Psoas muscle (tissue), 8 donors: ENCODE data around the gene BICRAL. TPM values are rescaled to one million over a fixed set of nuclear protein-coding genes. Genes with fewer than 3 reads are reported as not detected.
A peak's percentile ranks its signal among the peaks of the same experiment; 100 is the strongest.

Experiments used
- ATAC-seq, 4 donors: fragments of 200-7000 bp; cut with Tn5 transposase; one replicate each; pipeline ENCODE4 v1.9.1; 2020; ENCODE audit warnings: moderate library complexity in 3 of 4, mild to moderate bottlenecking in 2 of 4
- DNase-seq, 2 donors: peaks; one replicate each; pipeline ENCODE4 v3.0.0-alpha.2; 2020
- H3K27ac ChIP-seq: fragments of 200-600 bp; one replicate; pipeline ENCODE4 v1.8.0; 2022
- H3K27me3 ChIP-seq, 3 donors: fragments of 200-600 bp in 1 of 3; one replicate each; pipeline versions ENCODE4 v1.6.1 to v1.8.0; 2013 to 2022; ENCODE audit warnings: low read length in 2 of 3, mild to moderate bottlenecking in 2 of 3, moderate library complexity in 1 of 3; ENCODE audit not compliant: insufficient read depth in 3 of 3
- H3K36me3 ChIP-seq, 2 donors: fragments of 200-600 bp in 1 of 2; one replicate each; pipeline versions ENCODE4 v1.6.1 to v1.8.0; 2013 to 2022; ENCODE audit warnings: low read depth in 1 of 2, mild to moderate bottlenecking in 1 of 2, moderate library complexity in 1 of 2; ENCODE audit not compliant: insufficient read depth in 1 of 2
- H3K4me1 ChIP-seq: fragments of 200-600 bp; one replicate; pipeline ENCODE4 v1.8.0; 2022
- H3K4me3 ChIP-seq: fragments of 200-600 bp; one replicate; pipeline ENCODE4 v1.8.0; 2022; ENCODE audit warnings: mild to moderate bottlenecking
- H3K9me3 ChIP-seq: fragments of 200-600 bp; one replicate; pipeline ENCODE4 v1.8.0; 2022
- CTCF ChIP-seq: fragments of 200-600 bp; IDR thresholded peaks from one replicate; pipeline ENCODE4 v1.8.0; 2022; ENCODE audit warnings: antibody characterized with exemption
- WGBS, 3 donors: extraction: QIAGEN DNeasy Blood & Tissue Kit; methylation state at CpG; one replicate each; pipeline versions ENCODE4 v1.1.6 to v1.1.7; 2013; 5-methylcytosine and 5-hydroxymethylcytosine counted together
- intact Hi-C, 2 donors: fragments of 100-400 bp; cut with DNase I; formaldehyde crosslinking; loops; one replicate each; pipeline versions ENCODE4 v1.11.0 to v1.14.2; 2022
- polyA plus RNA-seq, 3 donors: library from polyadenylated mRNA; stranded (reverse); fragments of 200-250 nt; gene quantifications; one replicate each; pipeline ENCODE4 v1.2.3, GENCODE V29; 2013
- total RNA-seq, 4 donors: library from RNA; stranded (reverse); fragmentation: NEBNext Ultra II Directional in 2 of 4; extraction: Animal tissue kit (Norgen Biotek cat#: 25700) in 2 of 4; gene quantifications; one replicate each; pipeline versions ENCODE4 v1.2.1 to v1.2.4, GENCODE V29; 2021 to 2023
- donor health status: healthy with polysubstance abuse.
- donor health status: DM: no; HTN: no; CAD: no; lungs with moderate emphysema.
- donor health status: Bipolar disorder and iron deficiency.
- donor health status: healthy.
- donor health status: DM: yes; HTN: yes; CAD: no.
- donor health status: DM: no; HTN: no; CAD: no.
- donor health status: DM: no; HTN: no; CAD: no.
- donor health status: DM: yes; HTN: yes; CAD: no.

The BICRAL gene
- total and polyA plus RNA-seq, 7 donors: 2.8 to 12.2 (median 6.2) TPM

DNA sequence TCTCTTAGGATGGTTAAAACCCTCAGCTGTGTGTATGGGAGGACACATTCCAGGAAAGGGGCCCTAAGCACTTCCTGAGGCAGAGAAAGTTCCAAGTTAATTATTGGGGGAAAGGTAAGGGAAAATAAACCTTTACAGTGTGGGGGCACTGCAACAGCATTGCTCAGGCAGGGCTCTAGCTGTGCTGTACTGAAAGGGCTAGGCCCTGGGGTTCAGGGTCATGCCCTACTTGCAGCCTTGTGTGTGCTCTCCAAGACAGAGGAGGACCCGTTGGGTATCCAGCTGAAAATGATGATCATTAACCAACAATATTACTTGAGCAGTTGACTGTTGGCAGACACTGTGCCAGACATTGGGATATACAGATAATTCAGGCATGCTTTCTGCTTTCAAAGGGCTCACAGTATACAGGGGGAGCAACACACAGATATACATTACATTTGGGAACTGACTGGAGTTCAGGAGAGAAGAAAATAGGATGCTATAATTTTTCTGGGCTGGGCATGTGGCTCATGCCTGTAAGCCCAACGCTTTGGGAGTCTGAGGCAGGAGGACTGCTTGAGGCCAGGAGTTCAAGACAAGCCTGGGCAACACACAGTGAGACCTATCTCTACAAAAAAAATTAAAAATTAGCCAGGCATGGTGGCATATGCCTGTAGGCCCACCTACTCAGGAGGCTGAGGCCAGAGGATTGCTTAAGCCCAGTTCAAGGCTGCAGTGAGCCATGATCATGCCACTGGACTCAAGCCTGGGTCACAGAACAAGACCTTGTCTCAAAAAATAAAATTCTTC, 88.5 kb downstream of the BICRAL start:
- intact Hi-C loops: loop anchor here in 1 of 2 donors (10.0 kb wide), 1 partner anchor 146 kb away; the partner anchor contains the start of gene PRPH2
- 67 to 78% (median 77%) methylated on average over 2 of the region's 2 CpGs for WGBS, 3 donors

DNA sequence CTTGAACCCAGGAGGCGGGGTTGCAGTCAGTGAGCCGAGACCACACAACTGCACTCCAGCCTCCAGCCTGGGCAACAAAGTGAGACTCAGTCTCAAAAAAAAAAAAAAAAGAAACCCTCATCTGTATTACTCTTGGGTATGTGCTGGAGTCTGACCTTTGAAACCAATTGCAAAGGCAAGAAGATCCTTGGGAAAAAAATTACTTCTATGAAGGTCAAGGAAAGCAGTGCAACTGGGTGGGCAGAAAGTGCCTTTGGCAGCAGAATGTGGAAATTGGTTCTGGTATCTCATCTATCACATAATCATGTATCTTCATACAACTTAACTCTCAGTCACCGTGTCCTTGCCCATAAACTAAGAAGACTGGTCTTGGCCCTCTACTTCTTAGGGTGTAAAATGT, 89.9 kb downstream of the BICRAL start:
- H3K27ac ChIP-seq: no peak overlapping the region
- no peak for DNase-seq
- ATAC-seq: no peak
- intact Hi-C loops: loop anchor here in 1 of 2 donors (10.0 kb wide), 1 partner anchor 147 kb away; the partner anchor contains the start of gene PRPH2
- WGBS, 3 donors: 66 to 73% (median 71%) methylated on average over 3 of the region's 3 CpGs
- no peak for TF ChIP-seq CTCF
- H3K4me1 ChIP-seq: no peaks in the 10 kb centered on the region
- H3K27me3 ChIP-seq: no peaks in the 10 kb centered on the region
- peaks cover 2 to 28% of the 10 kb centered on the region in 2 donors for H3K36me3 ChIP-seq
- H3K9me3 ChIP-seq: no peaks in the 10 kb centered on the region
- H3K4me3 ChIP-seq: no peak overlapping the region

More for the DNA sequence above, 88.5 kb downstream of the BICRAL start:
- no peak for TF ChIP-seq CTCF
- Histone ChIP-seq H3K4me1 (no peaks in the 10 kb centered on the region), H3K9me3 (no peaks in the 10 kb centered on the region), H3K36me3 (peaks cover 2 to 42% of the 10 kb centered on the region in 2 donors), H3K27me3 (no peaks in the 10 kb centered on the region), H3K27ac (no peak overlapping the region), H3K4me3 (no peak overlapping the region)
- no peak for DNase-seq
- ATAC-seq: no peak

DNA sequence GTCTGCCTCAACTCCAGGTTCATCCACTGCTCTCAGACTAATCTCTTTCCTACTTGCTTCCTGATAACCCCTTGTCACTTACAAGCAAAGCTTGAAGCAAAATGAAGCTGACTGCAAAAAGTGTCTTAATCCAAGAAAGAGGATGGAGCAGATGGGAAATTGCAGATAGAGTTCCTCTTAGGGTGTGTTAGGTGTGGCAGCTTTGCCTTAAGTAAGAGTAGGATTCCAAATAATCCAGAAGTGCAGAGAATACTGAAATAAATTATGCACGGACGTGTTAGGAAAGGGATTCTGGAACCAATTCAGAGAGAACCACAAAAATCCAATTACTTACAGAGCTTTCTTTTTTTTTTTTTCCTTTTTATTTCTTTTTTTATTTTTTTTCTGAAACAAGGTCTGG, 91.5 kb downstream of the BICRAL start:
- intact Hi-C loops: loop anchor here in 1 of 2 donors (10.0 kb wide), 1 partner anchor 149 kb away; the partner anchor contains the start of gene PRPH2
- TF ChIP-seq CTCF: no peak

DNA sequence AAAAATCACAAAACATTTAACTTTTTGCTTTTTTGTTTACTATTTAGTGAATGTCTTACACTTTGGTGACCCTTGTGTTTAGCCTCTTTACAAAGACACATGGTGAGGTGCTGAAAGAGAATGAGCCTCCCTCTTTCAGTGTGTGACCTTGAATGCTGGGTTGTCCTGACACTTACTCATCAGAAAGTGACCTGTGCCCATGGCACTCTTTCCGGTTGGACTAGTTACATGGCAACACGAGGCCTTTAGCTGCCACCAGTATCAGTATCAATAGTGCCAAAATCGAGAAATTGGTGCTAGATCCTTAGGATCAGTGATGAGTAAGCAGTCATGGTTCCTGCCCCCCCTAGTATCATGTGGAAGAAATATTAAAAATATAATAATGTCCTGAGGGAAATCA, 95.8 kb downstream of the BICRAL start:
- Histone ChIP-seq H3K36me3 (peaks cover 0 to 18% of the 10 kb centered on the region in 2 donors), H3K9me3 (no peaks in the 10 kb centered on the region), H3K4me1 (peaks cover 25% of the 10 kb centered on the region), H3K27ac (peak overlapping the region; percentile 61), H3K27me3 (no peaks in the 10 kb centered on the region), H3K4me3 (no peak overlapping the region)
- no peak for TF ChIP-seq CTCF
- 46 to 74% (median 50%) methylated on average over 3 of the region's 3 CpGs for WGBS, 3 donors
- ATAC-seq (no peak), DNase-seq (no peak)
- intact Hi-C loops: loop anchor here (2.0 to 10.0 kb wide), 7 partner anchors 21 to 217 kb away; partner anchors contain the start of genes BICRAL (in 1 of the 2), PRPH2 (in 1 of the 2) and TBCC (in 1 of the 2)

More for the DNA sequence above, 91.5 kb downstream of the BICRAL start:
- ATAC-seq: no peak
- no peak overlapping the region for H3K4me3 ChIP-seq
- H3K27ac ChIP-seq: no peak overlapping the region
- H3K36me3 ChIP-seq: peaks cover 0 to 14% of the 10 kb centered on the region in 2 donors
- no peak for DNase-seq
- 37 to 45% (median 43%) methylated on average over 2 of the region's 2 CpGs for whole genome bisulfite sequencing, 3 donors
- no peaks in the 10 kb centered on the region for H3K9me3 ChIP-seq
- H3K27me3 ChIP-seq: no peaks in the 10 kb centered on the region
- H3K4me1 ChIP-seq: peaks cover 5% of the 10 kb centered on the region
